H1 (cell line): ENCODE data around the gene ETS1. TPM values are rescaled to one million over a fixed set of nuclear protein-coding genes. Genes with fewer than 3 reads are reported as not detected.

Experiments
- CTCF ChIA-PET: fragments of 300-600 bp; sonication (Branson Sonifier 250); formaldehyde crosslinking; loops from one replicate; lab custom pipeline; 2021; ENCODE audit not compliant: partially characterized antibody; lab: Charles Lee
- POLR2A ChIA-PET: fragments of 300-600 bp; sonication (Branson Sonifier 250); formaldehyde crosslinking; loops from one replicate; lab custom pipeline; 2021; ENCODE audit warnings: inconsistent platforms; ENCODE audit not compliant: partially characterized antibody; lab: Charles Lee
- DNase-seq, 2 experiments: peaks; one replicate each; pipeline versions ENCODE4 v3.0.0 to v3.0.0-alpha.2; 2010 to 2022; ENCODE audit warnings: low spot score in 2 of 2, low read depth in 1 of 2, mixed read lengths in 1 of 2
- FAIRE-seq: peaks from 2 replicates; lab custom pipeline; 2011; peaks lifted over from hg19 to GRCh38; lab: Jason Lieb, UNC
- H2AFZ ChIP-seq: 2 replicates; pipeline ENCODE4 v1.8.1; 2012; ENCODE audit warnings: low read length, inconsistent platforms
- H2AK5ac ChIP-seq: 2 replicates; pipeline ENCODE4 v1.6.1; 2013; ENCODE audit warnings: low read depth, low read length
- H2BK120ac ChIP-seq: replicated peaks from 2 replicates; pipeline ENCODE3; 2013; ENCODE audit warnings: low read depth, low read length, inconsistent platforms
- H2BK12ac ChIP-seq: 2 replicates; pipeline ENCODE4 v1.6.1; 2013; ENCODE audit warnings: low read depth, low read length
- H2BK15ac ChIP-seq: 2 replicates; pipeline ENCODE4 v1.6.1; 2013; ENCODE audit warnings: low read length
- H2BK20ac ChIP-seq: 2 replicates; pipeline ENCODE4 v1.6.1; 2013; ENCODE audit warnings: low read length
- H2BK5ac ChIP-seq: 2 replicates; pipeline ENCODE4 v1.6.1; 2013; ENCODE audit warnings: low read depth, low read length
- H3K14ac ChIP-seq: 2 replicates; pipeline ENCODE4 v1.6.1; 2013; ENCODE audit warnings: inconsistent platforms; ENCODE audit not compliant: insufficient read length
- H3K18ac ChIP-seq: 2 replicates; pipeline ENCODE4 v1.6.1; 2013; ENCODE audit warnings: low read length; ENCODE audit errors: extremely low read depth
- H3K23ac ChIP-seq: 2 replicates; pipeline ENCODE4 v1.6.1; 2013; ENCODE audit warnings: inconsistent platforms; ENCODE audit not compliant: insufficient read length
- H3K23me2 ChIP-seq: 2 replicates; pipeline ENCODE4 v1.6.1; 2013; ENCODE audit warnings: low read depth, low read length
- H3K27ac ChIP-seq: 2 replicates; pipeline ENCODE4 v1.6.1; 2011; ENCODE audit warnings: low read depth, low read length, inconsistent platforms
- H3K27me3 ChIP-seq, 4 experiments: replicated peaks in 1 of 4; 1 replicate in 1 of 4; 2 replicates in 3 of 4; pipeline versions ENCODE4 v1.6.1 to v1.8.1; 2011 to 2013; ENCODE audit warnings: low read length in 3 of 4, mild to moderate bottlenecking in 3 of 4, inconsistent platforms in 2 of 4, mixed read lengths in 2 of 4, moderate library complexity in 1 of 4; ENCODE audit not compliant: control insufficient read depth in 3 of 4, insufficient read depth in 3 of 4; ENCODE audit errors: extremely low read depth in 1 of 4
- H3K36me3 ChIP-seq, 4 experiments: 2 replicates each; pipeline versions ENCODE4 v1.6.1 to v1.8.1; 2011 to 2013; ENCODE audit warnings: mild to moderate bottlenecking in 4 of 4, low read length in 3 of 4, moderate library complexity in 2 of 4, control low read depth in 1 of 4, inconsistent platforms in 1 of 4; ENCODE audit not compliant: insufficient read depth in 4 of 4, control insufficient read depth in 2 of 4
- H3K4ac ChIP-seq: replicated peaks from 2 replicates; pipeline ENCODE3; 2013; ENCODE audit warnings: low read length, low read depth, mixed read lengths, inconsistent platforms; ENCODE audit not compliant: insufficient read length
- H3K4me1 ChIP-seq, 4 experiments: replicated peaks in 1 of 4; 1 replicate in 1 of 4; 2 replicates in 3 of 4; pipeline versions ENCODE4 v1.6.1 to v1.8.1; 2011 to 2013; ENCODE audit warnings: low read length in 3 of 4, inconsistent platforms in 2 of 4, mixed read lengths in 1 of 4; ENCODE audit not compliant: insufficient read depth in 4 of 4, control insufficient read depth in 3 of 4
- H3K4me2 ChIP-seq, 2 experiments: 2 replicates each; pipeline versions ENCODE4 v1.6.1 to v1.8.1; 2011 to 2013; ENCODE audit warnings: low read depth in 2 of 2, low read length in 2 of 2, control low read depth in 1 of 2, inconsistent platforms in 1 of 2, mild to moderate bottlenecking in 1 of 2; ENCODE audit not compliant: insufficient read depth in 1 of 2
- H3K4me3 ChIP-seq, 4 experiments: fragments of 200-600, 300-600 bp in 1 of 4; sonication (generic), shearing (Covaris generic), sonication (Bioruptor Twin) in 1 of 4; 2 replicates each; pipeline versions ENCODE4 v1.5.1 to v1.8.1; 2011 to 2016; ENCODE audit warnings: low read length in 4 of 4, low read depth in 3 of 4, control low read depth in 2 of 4, inconsistent platforms in 2 of 4, mild to moderate bottlenecking in 2 of 4, mixed read lengths in 1 of 4, moderate library complexity in 1 of 4; ENCODE audit not compliant: insufficient read depth in 2 of 4; ENCODE audit errors: extremely low read depth in 1 of 4
- H3K56ac ChIP-seq: replicated peaks from 2 replicates; pipeline ENCODE3; 2013; ENCODE audit warnings: low read depth, mild to moderate bottlenecking, mixed read lengths, low read length, inconsistent platforms; ENCODE audit not compliant: insufficient read length
- H3K79me1 ChIP-seq: 2 replicates; pipeline ENCODE4 v1.6.1; 2013; ENCODE audit warnings: low read depth, low read length, control low read depth
- H3K79me2 ChIP-seq, 2 experiments: 2 replicates each; pipeline versions ENCODE4 v1.6.1 to v1.8.1; 2012 to 2013; ENCODE audit warnings: low read length in 2 of 2, mild to moderate bottlenecking in 2 of 2, inconsistent platforms in 1 of 2; ENCODE audit not compliant: insufficient read depth in 2 of 2, control insufficient read depth in 1 of 2
- H3K9ac ChIP-seq, 4 experiments: replicated peaks in 1 of 4; 1 replicate in 1 of 4; 2 replicates in 3 of 4; pipeline versions ENCODE4 v1.6.1 to v1.8.1; 2011 to 2013; ENCODE audit warnings: low read depth in 3 of 4, low read length in 3 of 4, control low read depth in 2 of 4, mild to moderate bottlenecking in 2 of 4, moderate library complexity in 2 of 4, inconsistent platforms in 1 of 4; ENCODE audit errors: extremely low read depth in 1 of 4
- H3K9me3 ChIP-seq, 2 experiments: 2 replicates each; pipeline versions ENCODE4 v1.6.1 to v1.8.1; 2012 to 2013; ENCODE audit warnings: mild to moderate bottlenecking in 2 of 2, moderate library complexity in 2 of 2, control low read depth in 1 of 2, inconsistent platforms in 1 of 2, low read depth in 1 of 2, low read length in 1 of 2, mixed read lengths in 1 of 2; ENCODE audit not compliant: insufficient read depth in 2 of 2
- H4K20me1 ChIP-seq, 2 experiments: replicated peaks in 1 of 2; 2 replicates each; pipeline versions ENCODE3 to v1.8.1; 2011 to 2013; ENCODE audit warnings: inconsistent platforms in 2 of 2, low read length in 2 of 2, mild to moderate bottlenecking in 1 of 2; ENCODE audit not compliant: insufficient read depth in 2 of 2, control insufficient read depth in 1 of 2
- H4K5ac ChIP-seq: 2 replicates; pipeline ENCODE4 v1.6.1; 2013; ENCODE audit warnings: low read length, low read depth, mixed read lengths, inconsistent platforms; ENCODE audit not compliant: insufficient read length
- H4K8ac ChIP-seq: 2 replicates; pipeline ENCODE4 v1.8.0; 2013; ENCODE audit warnings: mild to moderate bottlenecking, moderate library complexity, low read length, inconsistent platforms; ENCODE audit not compliant: insufficient read depth; ENCODE audit errors: extremely low read depth
- H4K91ac ChIP-seq: replicated peaks from 2 replicates; pipeline ENCODE3; 2013; ENCODE audit warnings: low read length, mixed read lengths, inconsistent platforms; ENCODE audit not compliant: insufficient read length
- CTBP2 ChIP-seq: IDR thresholded peaks from 2 replicates; pipeline ENCODE4 v1.7.0; 2011; ENCODE audit warnings: borderline replicate concordance, mild to moderate bottlenecking, moderate library complexity, mixed read lengths, low read length; ENCODE audit not compliant: insufficient read depth, insufficient read length
- GTF2F1 ChIP-seq: IDR thresholded peaks from 2 replicates; pipeline ENCODE4 v1.6.1; 2012; ENCODE audit warnings: low read depth, low read length, improper control_type of control experiment, borderline replicate concordance
- HDAC6 ChIP-seq: IDR thresholded peaks from one replicate; pipeline ENCODE4 v1.7.1; 2012; ENCODE audit warnings: low read depth, mild to moderate bottlenecking, inconsistent platforms, low read length, moderate library complexity
- KDM1A ChIP-seq: fragments of 200-600, 300-600 bp; sonication (generic); IDR thresholded peaks from 2 replicates; pipeline ENCODE4 v1.7.1; 2016; ENCODE audit warnings: mild to moderate bottlenecking, low read length, borderline replicate concordance
- TAF1 ChIP-seq: IDR thresholded peaks from 2 replicates; pipeline ENCODE4 v1.6.1; 2011; ENCODE audit warnings: mild to moderate bottlenecking, low read depth, low read length
- WGBS, 2 experiments: shearing (Covaris generic) in 1 of 2; methylation state at CpG; one replicate each; pipeline versions ENCODE4 v1.1.6 to v1.1.7; 2013 to 2015; ENCODE audit warnings: low lambda C conversion rate in 2 of 2, mixed read lengths in 2 of 2, inconsistent platforms in 1 of 2, low coverage in 1 of 2, missing lambda C conversion rate in 1 of 2; ENCODE audit not compliant: insufficient replicate concordance in 2 of 2, insufficient coverage in 1 of 2, insufficient read length in 1 of 2; ENCODE audit errors: extremely low coverage in 1 of 2, missing lambda C conversion rate in 1 of 2; 5-methylcytosine and 5-hydroxymethylcytosine counted together
- polyA plus RNA-seq, 7 experiments: library from polyadenylated mRNA; depleted of rRNA in 3 of 7; stranded (reverse) in 5 of 7; unstranded in 2 of 7; fragments of >200 nt in 5 of 7; fragments of 200-250 nt in 2 of 7; gene quantifications; 1 replicate in 5 of 7; 2 replicates in 1 of 7; 4 replicates in 1 of 7; pipeline versions ENCODE4 v1.2.1 to v1.2.3, GENCODE V29; 2011 to 2013; ENCODE audit warnings: missing spikeins in 2 of 7, mixed read lengths in 2 of 7
- total RNA-seq: library from RNA; stranded (reverse); fragmentation: NEBNext Ultra II Directional; extraction: Animal tissue kit (Norgen Biotek cat#: 25700); gene quantifications from 2 replicates; pipeline ENCODE4 v1.2.1, GENCODE V29; 2021

The ETS1 gene
- total and polyA plus RNA-seq, 2 of the 8 experiments (the other 6 are each of a cell fraction or from before 2014, with no cell fraction given) = 10.0 to 35.3 TPM

DNA sequence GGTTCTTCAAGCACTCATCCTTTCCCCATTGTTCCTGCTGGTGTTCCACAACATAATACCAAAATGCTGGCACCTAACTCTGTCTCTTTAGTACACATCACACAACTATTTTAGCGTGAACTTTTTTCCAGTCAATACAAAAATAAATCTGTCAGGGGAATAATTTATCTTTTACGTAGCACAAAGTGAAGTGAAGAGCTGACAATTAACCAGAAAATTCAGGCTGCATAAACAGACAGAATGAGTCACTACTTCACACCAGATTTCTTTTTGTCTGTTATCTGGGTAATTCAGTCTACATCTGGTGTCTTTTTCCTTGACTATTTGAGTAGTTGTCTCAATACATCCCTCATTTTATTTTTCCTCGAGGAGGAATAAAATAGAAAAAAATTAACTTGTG is 7.9 kb upstream of the ETS1 start:
- Histone ChIP-seq H3K27ac (no peak overlapping the region), H3K18ac (no peak overlapping the region), H2BK120ac (no peak overlapping the region), H2BK5ac (no peak overlapping the region), H3K79me1 (no peaks in the 10 kb centered on the region), H2BK15ac (no peak overlapping the region), H3K36me3 (no peaks in the 10 kb centered on the region), H3K23ac (no peak overlapping the region), H3K9me3 (no peaks in the 10 kb centered on the region), H3K4ac (no peak overlapping the region), H3K14ac (no peak overlapping the region), H3K4me2 (no peak overlapping the region), H2AK5ac (no peak overlapping the region), H4K8ac (no peak overlapping the region), H4K20me1 (no peaks in the 10 kb centered on the region), H4K5ac (no peak overlapping the region), H3K4me3 (no peak overlapping the region), H3K4me1 (peaks cover 1 to 20% (median 9%) of the 10 kb centered on the region in 4 experiments; a peak in 6 of 7 replicates)
- DNase-seq = no peak
- POLR2A ChIA-PET = no interaction called here
- 88% methylated on average over 3 of the region's 3 CpGs; no CpG with 5 or more reads in 1 of the 2 experiments for WGBS, 2 experiments
- CTCF ChIA-PET = interaction anchor here (0.8 to 1.6 kb wide), 3 partner anchors 28 to 37 kb away, joined by 3 to 4 read pairs (median 3); no protein-coding TSS in a partner anchor
- TF ChIP-seq CTBP2 (no peak), TAF1 (no peak), GTF2F1 (no peak), HDAC6 (no peak), KDM1A (no peak)
- TF ChIP-seq, all 59 proteins: peak for 0
- Histone ChIP-seq H2BK20ac (no peak overlapping the region), H3K56ac (no peak overlapping the region), H2AFZ (no peak overlapping the region), H3K79me2 (no peaks in the 10 kb centered on the region), H3K23me2 (no peaks in the 10 kb centered on the region; the same call in 1 of the 2 replicates), H4K91ac (no peak overlapping the region), H3K9ac (no peak overlapping the region), H3K27me3 (no peaks in the 10 kb centered on the region; a peak in 1 of 7 replicates), H2BK12ac (no peak overlapping the region)
- FAIRE-seq = no peak
